ENCODE data around the gene DLG2. TPM values are rescaled to one million over a fixed set of nuclear protein-coding genes. Genes with fewer than 3 reads are reported as not detected.

Gene DLG2
- total and polyA plus RNA-seq, 2 donors (not counting 3 experiments of a cell fraction or from before 2014, with no cell fraction given), result 0.15 to 1.1 TPM

GRCh38 chr11:85628771-85629341 lies 1.7 kb upstream of the DLG2 start:
- Histone ChIP-seq H3K4me2 (ENCODE audit: insufficient read depth, low read length) (peak overlapping the region; percentile 90), H3K9me3 (replicated peaks; ENCODE audit: control insufficient read depth, insufficient read depth, low read length) (no peaks in the 10 kb centered on the region), H3K27ac (ENCODE audit: insufficient read depth, low read depth, low read length) (peak overlapping the region; percentile 68), H3K9me1 (replicated peaks; ENCODE audit: control insufficient read depth, extremely low read depth, insufficient read depth, low read length) (no peaks in the 10 kb centered on the region), H3K4me1 (ENCODE audit: control insufficient read depth, extremely low read depth, insufficient read depth, low read length) (peaks cover 16% of the 10 kb centered on the region), H3K27me3 (ENCODE audit: control insufficient read depth in 2 of 2, insufficient read depth in 2 of 2, low read length in 2 of 2) (peaks cover 2 to 6% of the 10 kb centered on the region in 2 experiments), H3K4me3 (replicated peaks in 1 of 3; ENCODE audit: insufficient read depth in 1 of 3, low read depth in 1 of 3, low read length in 3 of 3) (peak overlapping the region; percentile 73 to 99 (median 91)), H3K9ac (replicated peaks; ENCODE audit: extremely low read depth, insufficient read depth, low read length) (peak overlapping the region; percentile 82), H2AFZ (ENCODE audit: low read depth, low read length) (peak overlapping the region; percentile 62), H4K20me1 (replicated peaks; ENCODE audit: control insufficient read depth, extremely low read depth, insufficient read depth, low read length) (no peaks in the 10 kb centered on the region), H3K79me2 (ENCODE audit: control insufficient read depth, insufficient read depth, low read length) (peaks cover 34% of the 10 kb centered on the region), H3K36me3 (ENCODE audit: control insufficient read depth in 2 of 2, extremely low read depth in 1 of 2, insufficient read depth in 2 of 2, low read length in 2 of 2) (peaks cover 0 to 4% of the 10 kb centered on the region in 2 experiments)
- POLR2A ChIA-PET, result interaction anchor here (0.7 to 0.8 kb wide), 2 partner anchors 13 to 19 kb away, joined by 3 to 5 read pairs; partner anchors contain the start of gene TMEM126A
- CTCF ChIA-PET, result interaction anchor here (0.5 to 1.7 kb wide), 9 partner anchors 16 to 1688 kb away, joined by 3 to 8 read pairs (median 3); partner anchors contain the start of genes CCDC83 and TMEM126A
- intact Hi-C loops (cut with micrococcal nuclease), result loop anchor here (1.0 to 2.0 kb wide), 3 partner anchors 18 to 35 kb away; partner anchors contain the start of gene TMEM126A
- no peak for DNase-seq (ENCODE audit: low read depth, low spot score)
- dilution Hi-C loops (cut with MboI; ENCODE audit: extremely low pct_ligation_motif_present, low sequenced_read_pairs), result no loop called here
- BruUV-seq (replicated peaks), result TSS peak; percentile 64
- no peak for FAIRE-seq
- TF ChIP-seq GATA2 (IDR thresholded peaks at IDR 0.05; ENCODE audit: insufficient read depth, insufficient read length, low read depth, low read length), result no peak
- no peak for TF ChIP-seq JUN (IDR thresholded peaks at IDR 0.05; ENCODE audit: borderline replicate concordance, insufficient read depth, insufficient read length, low read depth)
- TF ChIP-seq, protein P1, sequence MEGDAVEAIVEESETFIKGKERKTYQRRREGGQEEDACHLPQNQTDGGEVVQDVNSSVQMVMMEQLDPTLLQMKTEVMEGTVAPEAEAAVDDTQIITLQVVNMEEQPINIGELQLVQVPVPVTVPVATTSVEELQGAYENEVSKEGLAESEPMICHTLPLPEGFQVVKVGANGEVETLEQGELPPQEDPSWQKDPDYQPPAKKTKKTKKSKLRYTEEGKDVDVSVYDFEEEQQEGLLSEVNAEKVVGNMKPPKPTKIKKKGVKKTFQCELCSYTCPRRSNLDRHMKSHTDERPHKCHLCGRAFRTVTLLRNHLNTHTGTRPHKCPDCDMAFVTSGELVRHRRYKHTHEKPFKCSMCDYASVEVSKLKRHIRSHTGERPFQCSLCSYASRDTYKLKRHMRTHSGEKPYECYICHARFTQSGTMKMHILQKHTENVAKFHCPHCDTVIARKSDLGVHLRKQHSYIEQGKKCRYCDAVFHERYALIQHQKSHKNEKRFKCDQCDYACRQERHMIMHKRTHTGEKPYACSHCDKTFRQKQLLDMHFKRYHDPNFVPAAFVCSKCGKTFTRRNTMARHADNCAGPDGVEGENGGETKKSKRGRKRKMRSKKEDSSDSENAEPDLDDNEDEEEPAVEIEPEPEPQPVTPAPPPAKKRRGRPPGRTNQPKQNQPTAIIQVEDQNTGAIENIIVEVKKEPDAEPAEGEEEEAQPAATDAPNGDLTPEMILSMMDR (IDR thresholded peaks at IDR 0.05; ENCODE audit: extremely low read depth in 1 of 2, insufficient read depth in 1 of 2, low read depth in 1 of 2, low read length in 2 of 2), result no peak
- peak; percentile 9 for TF ChIP-seq POLR2A (IDR thresholded peaks at IDR 0.05; ENCODE audit: low read depth, low read length)
- TF ChIP-seq POLR2AphosphoS5 (IDR thresholded peaks at IDR 0.05; ENCODE audit: insufficient read depth, low read depth, low read length), result no peak
- TF ChIP-seq MAX (IDR thresholded peaks at IDR 0.05; ENCODE audit: insufficient read depth, insufficient read length), result no peak
